ENCODE measurements around the gene CST7.

DNA sequence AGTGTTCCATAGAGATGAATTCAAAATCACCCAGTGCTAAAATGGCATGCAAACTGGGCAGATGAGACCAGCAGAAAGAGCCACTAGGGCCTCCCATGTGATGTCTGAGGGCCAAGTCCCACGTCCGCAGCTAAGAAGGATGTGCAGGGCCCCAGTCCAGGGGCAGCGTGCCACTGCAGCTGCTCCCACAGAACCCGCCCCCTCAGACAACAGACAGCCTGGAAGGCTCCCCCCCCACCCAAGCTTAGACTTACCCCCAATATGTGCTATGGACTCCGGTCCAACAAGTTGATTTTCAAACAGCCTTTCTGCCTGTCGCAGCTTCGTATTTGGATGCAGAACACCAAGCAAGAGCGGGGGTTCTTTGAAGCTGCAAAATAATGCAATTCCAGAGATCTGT, 29.4 kb downstream of the CST7 start:
- TF ChIP-seq, protein P1, sequence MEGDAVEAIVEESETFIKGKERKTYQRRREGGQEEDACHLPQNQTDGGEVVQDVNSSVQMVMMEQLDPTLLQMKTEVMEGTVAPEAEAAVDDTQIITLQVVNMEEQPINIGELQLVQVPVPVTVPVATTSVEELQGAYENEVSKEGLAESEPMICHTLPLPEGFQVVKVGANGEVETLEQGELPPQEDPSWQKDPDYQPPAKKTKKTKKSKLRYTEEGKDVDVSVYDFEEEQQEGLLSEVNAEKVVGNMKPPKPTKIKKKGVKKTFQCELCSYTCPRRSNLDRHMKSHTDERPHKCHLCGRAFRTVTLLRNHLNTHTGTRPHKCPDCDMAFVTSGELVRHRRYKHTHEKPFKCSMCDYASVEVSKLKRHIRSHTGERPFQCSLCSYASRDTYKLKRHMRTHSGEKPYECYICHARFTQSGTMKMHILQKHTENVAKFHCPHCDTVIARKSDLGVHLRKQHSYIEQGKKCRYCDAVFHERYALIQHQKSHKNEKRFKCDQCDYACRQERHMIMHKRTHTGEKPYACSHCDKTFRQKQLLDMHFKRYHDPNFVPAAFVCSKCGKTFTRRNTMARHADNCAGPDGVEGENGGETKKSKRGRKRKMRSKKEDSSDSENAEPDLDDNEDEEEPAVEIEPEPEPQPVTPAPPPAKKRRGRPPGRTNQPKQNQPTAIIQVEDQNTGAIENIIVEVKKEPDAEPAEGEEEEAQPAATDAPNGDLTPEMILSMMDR (conservative IDR thresholded peaks at IDR 0.05; ENCODE audit: low read depth in 2 of 2), result no peak
- no peak for TF ChIP-seq EZH2phosphoT487 (IDR thresholded peaks at IDR 0.05; ENCODE audit: unreplicated experiment)
- TF ChIP-seq NANOG (IDR thresholded peaks at IDR 0.05; ENCODE audit: borderline replicate concordance), result no peak
- no peak for TF ChIP-seq CREB1 (CRISPR knock-in tag; IDR thresholded peaks at IDR 0.05; ENCODE audit: low read depth)
- TF ChIP-seq EZH2 (IDR thresholded peaks at IDR 0.05; ENCODE audit: low read depth, unreplicated experiment), result no peak
- TF ChIP-seq POLR2AphosphoS5 (IDR thresholded peaks at IDR 0.05; ENCODE audit: low read depth), result no peak
- TF ChIP-seq, protein P2, sequence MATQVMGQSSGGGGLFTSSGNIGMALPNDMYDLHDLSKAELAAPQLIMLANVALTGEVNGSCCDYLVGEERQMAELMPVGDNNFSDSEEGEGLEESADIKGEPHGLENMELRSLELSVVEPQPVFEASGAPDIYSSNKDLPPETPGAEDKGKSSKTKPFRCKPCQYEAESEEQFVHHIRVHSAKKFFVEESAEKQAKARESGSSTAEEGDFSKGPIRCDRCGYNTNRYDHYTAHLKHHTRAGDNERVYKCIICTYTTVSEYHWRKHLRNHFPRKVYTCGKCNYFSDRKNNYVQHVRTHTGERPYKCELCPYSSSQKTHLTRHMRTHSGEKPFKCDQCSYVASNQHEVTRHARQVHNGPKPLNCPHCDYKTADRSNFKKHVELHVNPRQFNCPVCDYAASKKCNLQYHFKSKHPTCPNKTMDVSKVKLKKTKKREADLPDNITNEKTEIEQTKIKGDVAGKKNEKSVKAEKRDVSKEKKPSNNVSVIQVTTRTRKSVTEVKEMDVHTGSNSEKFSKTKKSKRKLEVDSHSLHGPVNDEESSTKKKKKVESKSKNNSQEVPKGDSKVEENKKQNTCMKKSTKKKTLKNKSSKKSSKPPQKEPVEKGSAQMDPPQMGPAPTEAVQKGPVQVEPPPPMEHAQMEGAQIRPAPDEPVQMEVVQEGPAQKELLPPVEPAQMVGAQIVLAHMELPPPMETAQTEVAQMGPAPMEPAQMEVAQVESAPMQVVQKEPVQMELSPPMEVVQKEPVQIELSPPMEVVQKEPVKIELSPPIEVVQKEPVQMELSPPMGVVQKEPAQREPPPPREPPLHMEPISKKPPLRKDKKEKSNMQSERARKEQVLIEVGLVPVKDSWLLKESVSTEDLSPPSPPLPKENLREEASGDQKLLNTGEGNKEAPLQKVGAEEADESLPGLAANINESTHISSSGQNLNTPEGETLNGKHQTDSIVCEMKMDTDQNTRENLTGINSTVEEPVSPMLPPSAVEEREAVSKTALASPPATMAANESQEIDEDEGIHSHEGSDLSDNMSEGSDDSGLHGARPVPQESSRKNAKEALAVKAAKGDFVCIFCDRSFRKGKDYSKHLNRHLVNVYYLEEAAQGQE (IDR thresholded peaks at IDR 0.05; ENCODE audit: unreplicated experiment), result no peak
- TF ChIP-seq ZNF114 (CRISPR knock-in tag; IDR thresholded peaks at IDR 0.05), result no peak
